Esophagus mucosa (tissue), 1 donor: ENCODE data around the gene TREM2. TPM values are rescaled to one million over a fixed set of nuclear protein-coding genes. Genes with fewer than 3 reads are reported as not detected.
"Not testable (repeated sequence)": the region's sequence is repeated elsewhere in the genome, so short reads cannot be mapped to it uniquely, and the experiment has no call there.

ENCODE experiments used
- ATAC-seq: fragments of 200-7000 bp; cut with Tn5 transposase; one replicate; pipeline ENCODE4 v1.9.1; 2020
- total RNA-seq: library from RNA; stranded (reverse); gene quantifications from one replicate; pipeline ENCODE4 v1.2.4, GENCODE V29; 2023
- donor health status: DM: yes; HTN: yes; CAD: no.

The TREM2 gene
- total RNA-seq, 1 donor from 2014 or later = 1.7 TPM

- ATAC-seq = no peak
Measured at GRCh38 chr6:41153992-41154625, 8.8 kb downstream of the TREM2 start, which contains the start of gene TREML1. TREML1 (minus strand) TSS chr6:41154347; CDS start chr6:41154288, 59 bp downstream.

DNA sequence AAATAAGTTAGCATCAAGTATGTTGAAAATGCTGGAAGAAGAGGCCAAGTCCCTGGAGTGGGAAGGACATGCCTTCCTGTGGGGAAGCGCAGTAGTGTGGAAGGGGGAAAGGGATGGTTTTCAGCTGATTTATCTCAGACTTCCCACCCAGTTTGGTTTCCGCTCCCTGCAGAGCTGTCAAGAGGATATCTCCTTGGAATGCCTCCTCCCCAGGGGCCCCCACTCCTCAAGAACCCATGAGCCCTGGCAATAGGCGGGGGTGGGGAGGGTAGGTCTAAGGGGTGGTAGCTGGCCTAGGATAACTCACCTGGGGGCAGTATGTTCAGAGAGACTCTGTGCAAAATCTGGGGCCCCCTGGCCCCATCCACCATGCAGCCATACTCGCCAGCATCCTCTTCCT is 9.5 kb downstream of the TREM2 start:
- no peak for ATAC-seq

- ATAC-seq = no peak
Measured at GRCh38 chr6:41150671-41151070, 12.2 kb downstream of the TREM2 start.

GRCh38 chr6:41147917-41148316 is 15.0 kb downstream of the TREM2 start:
- ATAC-seq = no peak

- no peak for ATAC-seq
Measured at GRCh38 chr6:41136911-41137310, 26.0 kb downstream of the TREM2 start.

GRCh38 chr6:41135062-41135832 is 27.7 kb downstream of the TREM2 start:
- no peak for ATAC-seq

GRCh38 chr6:41132254-41132653 is 30.7 kb downstream of the TREM2 start:
- no peak for ATAC-seq

DNA sequence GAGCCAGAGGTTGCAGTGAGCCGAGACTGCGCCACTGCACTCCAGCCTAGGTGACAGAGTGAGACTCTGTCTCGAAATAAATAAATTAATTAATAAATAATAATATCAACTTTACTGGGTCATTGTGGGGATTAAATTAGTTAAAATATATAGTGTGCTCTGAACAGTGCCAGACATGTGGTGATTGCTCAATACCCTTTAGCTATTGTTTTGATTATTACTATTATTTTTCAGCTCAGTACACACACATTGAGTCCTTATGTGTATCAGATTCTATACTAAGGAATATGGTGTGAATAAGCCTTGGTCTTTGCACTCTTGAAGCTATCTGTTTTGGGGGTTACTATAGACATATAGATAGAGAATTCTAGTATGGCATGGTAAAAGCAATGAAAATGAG is 37.6 kb downstream of the TREM2 start:
- no peak for ATAC-seq

GRCh38 chr6:41122918-41123317 is 40.0 kb downstream of the TREM2 start:
- no peak for ATAC-seq

DNA sequence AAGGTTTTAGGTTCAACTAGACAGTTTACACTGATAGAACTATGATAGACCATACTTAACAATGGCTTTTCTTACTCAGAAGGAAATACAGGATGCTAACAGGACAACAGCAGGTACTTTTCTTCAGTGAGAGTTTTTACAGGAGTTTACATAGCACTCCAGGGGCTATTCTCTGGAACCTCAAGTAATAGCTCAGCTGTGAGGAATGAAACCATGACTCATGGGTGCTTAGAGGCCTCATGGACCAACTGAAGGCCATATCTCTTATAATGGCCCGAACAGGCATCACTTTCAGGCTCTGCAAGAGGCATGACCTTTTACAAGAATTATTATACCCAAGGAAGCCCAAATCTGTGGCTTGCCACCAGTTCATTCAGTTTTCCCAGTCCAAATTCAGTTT is 40.5 kb downstream of the TREM2 start:
- no peak for ATAC-seq

GRCh38 chr6:41120058-41120457 is 42.9 kb downstream of the TREM2 start:
- ATAC-seq = no peak

DNA sequence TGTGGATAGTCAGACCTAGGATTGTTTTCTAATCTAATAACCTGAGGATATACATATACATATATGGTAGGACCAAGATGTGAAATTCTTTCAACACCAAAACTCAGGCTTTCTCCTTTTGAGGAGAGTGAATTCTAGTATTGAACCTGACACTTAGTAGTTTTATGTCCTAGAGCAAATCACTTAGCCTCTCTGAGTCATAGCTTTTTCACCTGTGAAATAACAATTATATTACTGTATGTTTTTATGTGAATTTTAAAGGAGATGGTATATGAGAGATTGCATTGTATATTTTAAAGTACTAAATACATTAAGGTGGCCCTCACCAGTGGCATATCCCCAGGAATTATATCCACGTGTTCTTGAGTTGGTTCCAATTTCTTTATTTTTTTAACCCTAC is 43.4 kb downstream of the TREM2 start:
- no peak for ATAC-seq

DNA sequence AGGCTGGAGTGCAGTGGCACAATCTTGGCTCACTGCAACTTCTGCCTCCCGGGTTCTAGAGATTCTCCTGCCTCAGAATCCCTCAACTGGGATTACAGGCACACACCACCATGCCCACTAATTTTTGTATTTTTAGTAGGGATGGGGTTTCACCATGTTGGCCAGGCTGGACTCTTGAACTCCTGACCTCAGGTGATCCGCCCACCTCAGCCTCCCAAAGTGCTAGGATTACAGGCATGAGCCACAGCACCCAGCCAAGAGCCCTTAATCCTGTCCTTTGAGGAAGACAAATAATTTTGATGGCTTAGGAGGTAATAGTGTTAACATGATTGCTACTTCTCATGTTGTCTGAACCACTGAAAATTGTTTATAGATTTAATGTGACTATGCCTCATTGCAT is 47.9 kb downstream of the TREM2 start:
- ATAC-seq = not testable (repeated sequence)

- ATAC-seq = no peak
Measured at GRCh38 chr6:41111017-41111416, 51.9 kb downstream of the TREM2 start.

Other genes with a start within 250 kb of the TREM2 start
- gene UNC5CL, start 123.9 kb downstream of the TREM2 start, total RNA-seq = 0.56 TPM
- not detected for gene TSPO2, start 120.6 kb downstream of the TREM2 start, total RNA-seq
- not detected for gene APOBEC2, start 109.9 kb downstream of the TREM2 start, total RNA-seq
- 17.4 TPM for gene OARD1, start 90.8 kb downstream of the TREM2 start, total RNA-seq
- 9.6 TPM for gene NFYA, start 90.1 kb downstream of the TREM2 start, total RNA-seq
- gene TREML1, start 8.8 kb downstream of the TREM2 start, total RNA-seq = 0.16 TPM
- gene TREML2, start 38.0 kb upstream of the TREM2 start, total RNA-seq = 0.04 TPM
- not detected for gene TREML4, start 65.2 kb upstream of the TREM2 start, total RNA-seq
- 0.20 TPM for gene TREM1, start 123.6 kb upstream of the TREM2 start, total RNA-seq
- not detected for gene NCR2, start 172.5 kb upstream of the TREM2 start, total RNA-seq